ENCODE data around the gene BBLN.

DNA sequence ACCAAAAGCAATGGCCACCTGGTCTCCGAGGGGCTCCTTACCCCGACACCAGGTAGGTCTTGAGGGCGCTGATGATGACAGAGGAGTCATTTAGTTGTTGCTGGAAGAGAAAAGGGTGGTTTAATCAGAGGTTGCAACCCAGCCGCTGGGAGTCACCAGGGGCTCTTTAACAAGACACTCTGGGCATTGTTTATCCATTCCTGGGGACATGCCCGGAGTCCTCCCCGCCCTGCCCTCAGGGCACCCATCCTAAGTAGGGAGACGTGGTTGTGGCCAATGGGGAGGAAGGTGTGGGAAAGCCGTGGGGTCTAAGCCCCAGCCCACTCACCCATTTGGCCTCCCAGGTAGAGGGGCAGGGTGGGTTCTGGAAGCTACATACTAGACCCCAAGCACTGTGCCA, 35.6 kb upstream of the BBLN start:
- TF ChIP-seq, protein P1, sequence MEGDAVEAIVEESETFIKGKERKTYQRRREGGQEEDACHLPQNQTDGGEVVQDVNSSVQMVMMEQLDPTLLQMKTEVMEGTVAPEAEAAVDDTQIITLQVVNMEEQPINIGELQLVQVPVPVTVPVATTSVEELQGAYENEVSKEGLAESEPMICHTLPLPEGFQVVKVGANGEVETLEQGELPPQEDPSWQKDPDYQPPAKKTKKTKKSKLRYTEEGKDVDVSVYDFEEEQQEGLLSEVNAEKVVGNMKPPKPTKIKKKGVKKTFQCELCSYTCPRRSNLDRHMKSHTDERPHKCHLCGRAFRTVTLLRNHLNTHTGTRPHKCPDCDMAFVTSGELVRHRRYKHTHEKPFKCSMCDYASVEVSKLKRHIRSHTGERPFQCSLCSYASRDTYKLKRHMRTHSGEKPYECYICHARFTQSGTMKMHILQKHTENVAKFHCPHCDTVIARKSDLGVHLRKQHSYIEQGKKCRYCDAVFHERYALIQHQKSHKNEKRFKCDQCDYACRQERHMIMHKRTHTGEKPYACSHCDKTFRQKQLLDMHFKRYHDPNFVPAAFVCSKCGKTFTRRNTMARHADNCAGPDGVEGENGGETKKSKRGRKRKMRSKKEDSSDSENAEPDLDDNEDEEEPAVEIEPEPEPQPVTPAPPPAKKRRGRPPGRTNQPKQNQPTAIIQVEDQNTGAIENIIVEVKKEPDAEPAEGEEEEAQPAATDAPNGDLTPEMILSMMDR (IDR thresholded peaks at IDR 0.05), result no peak
- TF ChIP-seq EZH2 (IDR thresholded peaks at IDR 0.05), result no peak
